Skeletal muscle cell (primary cell): ENCODE data around the gene HDGFL2.

Source experiments
- DNase-seq: peaks from one replicate; pipeline ENCODE4 v3.0.0-alpha.2; 2010; ENCODE audit warnings: low read depth
- H3K4me3 ChIP-seq: 2 replicates; pipeline ENCODE4 v1.5.1; 2011; ENCODE audit warnings: low read depth, mild to moderate bottlenecking, control low read depth, low read length, moderate library complexity

HDGFL2 gene

GRCh38 chr19:4493929-4494690 lies 22.0 kb downstream of the HDGFL2 start:
- no peak overlapping the region for H3K4me3 ChIP-seq
- no peak for DNase-seq

DNA sequence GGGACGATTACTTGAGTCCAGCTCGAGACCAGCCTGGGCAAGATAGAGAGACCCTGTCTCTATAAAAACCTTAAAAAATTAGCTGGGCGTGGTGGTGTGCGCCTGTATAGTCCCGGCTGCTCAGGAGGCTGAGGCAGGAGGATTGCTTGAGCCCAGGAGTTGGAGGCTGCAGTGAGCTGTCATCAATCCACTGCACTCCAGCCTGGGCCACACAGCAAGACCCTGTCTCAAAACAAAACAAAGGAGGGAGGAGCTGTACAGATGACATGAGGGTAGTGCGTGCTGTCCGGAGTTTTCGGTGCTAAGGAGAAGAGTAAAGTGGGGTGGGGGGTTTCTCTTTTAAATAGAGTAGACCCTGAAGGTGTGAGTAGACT lies 22.6 kb downstream of the HDGFL2 start:
- no peak for DNase-seq
- no peak overlapping the region for H3K4me3 ChIP-seq

GRCh38 chr19:4495471-4495870 lies 23.4 kb downstream of the HDGFL2 start:
- DNase-seq, result no peak

GRCh38 chr19:4496304-4496703 lies 24.2 kb downstream of the HDGFL2 start:
- no peak overlapping the region for H3K4me3 ChIP-seq

More at GRCh38 chr19:4495471-4495870, 23.4 kb downstream of the HDGFL2 start:
- H3K4me3 ChIP-seq, result no peak overlapping the region

DNA sequence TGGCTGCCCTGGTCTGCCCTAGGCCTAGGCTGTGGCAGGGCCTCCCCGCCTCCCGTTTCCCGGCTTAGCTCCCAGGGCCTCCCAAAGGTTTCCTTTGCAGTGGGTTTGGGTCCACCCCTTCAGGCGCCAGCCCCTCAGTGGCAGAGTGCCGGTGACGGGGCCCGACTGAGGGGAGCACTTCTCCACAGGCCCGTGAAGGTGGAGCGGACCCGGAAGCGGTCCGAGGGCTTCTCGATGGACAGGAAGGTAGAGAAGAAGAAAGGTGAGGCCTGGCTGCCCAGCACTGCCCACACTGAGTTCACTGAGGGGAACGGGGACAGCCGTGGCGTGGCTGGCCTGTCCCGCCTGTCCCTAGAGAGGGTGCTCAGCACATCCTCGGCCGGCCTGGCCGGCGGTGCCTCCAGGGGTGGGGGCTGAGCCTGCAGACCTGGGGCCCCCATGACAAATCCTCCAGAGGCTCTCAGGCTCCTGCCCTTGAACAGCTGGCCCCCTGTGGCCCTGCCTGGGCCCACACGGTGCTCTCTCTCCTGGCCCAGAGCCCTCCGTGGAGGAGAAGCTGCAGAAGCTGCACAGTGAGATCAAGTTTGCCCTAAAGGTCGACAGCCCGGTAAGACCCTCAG lies 25.8 kb downstream of the HDGFL2 start:
- DNase-seq, result no peak
- no peak overlapping the region for H3K4me3 ChIP-seq

More at GRCh38 chr19:4496304-4496703, 24.2 kb downstream of the HDGFL2 start:
- no peak for DNase-seq

GRCh38 chr19:4498694-4499093 lies 26.6 kb downstream of the HDGFL2 start:
- DNase-seq, result no peak
- H3K4me3 ChIP-seq, result no peak overlapping the region

GRCh38 chr19:4499318-4499717 lies 27.2 kb downstream of the HDGFL2 start:
- no peak for DNase-seq
- H3K4me3 ChIP-seq, result no peak overlapping the region

GRCh38 chr19:4499855-4500254 lies 27.8 kb downstream of the HDGFL2 start:
- H3K4me3 ChIP-seq, result no peak overlapping the region
- DNase-seq, result no peak

GRCh38 chr19:4500841-4501591 lies 28.9 kb downstream of the HDGFL2 start:
- no peak overlapping the region for H3K4me3 ChIP-seq

GRCh38 chr19:4501691-4502090 lies 29.6 kb downstream of the HDGFL2 start:
- no peak for DNase-seq
- no peak overlapping the region for H3K4me3 ChIP-seq

More at GRCh38 chr19:4500841-4501591, 28.9 kb downstream of the HDGFL2 start:
- DNase-seq, result no peak

DNA sequence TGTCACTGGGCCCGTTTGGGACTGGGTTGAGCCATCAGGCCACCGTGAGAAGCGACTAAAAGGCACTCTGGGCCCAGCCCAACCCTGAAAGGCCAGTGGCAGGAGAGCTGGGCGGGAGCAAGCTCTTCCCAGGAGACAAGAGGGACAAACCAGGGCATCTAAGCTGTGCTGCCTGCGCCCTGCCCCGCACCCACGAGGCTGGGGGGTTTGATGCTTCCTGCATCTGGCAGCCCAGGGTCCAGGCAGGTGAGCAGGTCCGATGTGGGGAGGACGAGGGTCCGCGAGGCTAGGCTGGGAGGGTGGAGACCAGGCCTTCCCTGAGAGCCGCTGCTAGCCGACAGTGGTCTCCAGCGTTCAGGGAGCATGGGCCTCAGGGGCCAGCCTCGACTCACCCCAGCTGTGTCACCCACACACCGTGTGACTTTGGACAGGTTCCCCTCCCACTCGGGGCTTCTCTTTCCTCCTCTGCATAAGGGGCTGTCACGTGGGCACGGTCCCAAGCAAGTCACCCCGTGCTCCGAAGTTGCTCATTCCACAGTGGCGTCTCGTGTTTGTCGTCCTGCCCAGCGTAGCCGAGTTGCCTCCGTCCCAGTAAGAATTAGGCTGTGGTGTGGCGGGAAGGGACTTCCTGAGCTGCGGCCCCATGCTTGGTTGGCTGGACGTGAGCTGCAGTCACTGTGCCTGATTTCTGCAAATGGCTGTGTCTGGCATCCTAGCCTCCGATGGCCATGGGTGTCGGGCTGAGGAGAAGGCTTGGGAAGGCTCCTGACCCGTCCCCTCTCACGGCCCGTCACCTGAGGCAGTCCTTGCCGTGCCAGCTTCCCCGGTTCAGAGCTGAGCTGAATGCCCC lies 30.4 kb downstream of the HDGFL2 start:
- no peak overlapping the region for H3K4me3 ChIP-seq
- no peak for DNase-seq

GRCh38 chr19:4503132-4503824 lies 31.2 kb downstream of the HDGFL2 start:
- DNase-seq, result no peak
- H3K4me3 ChIP-seq, result no peak overlapping the region

GRCh38 chr19:4503825-4504170 lies 31.7 kb downstream of the HDGFL2 start:
- H3K4me3 ChIP-seq, result no peak overlapping the region
- DNase-seq, result no peak

DNA sequence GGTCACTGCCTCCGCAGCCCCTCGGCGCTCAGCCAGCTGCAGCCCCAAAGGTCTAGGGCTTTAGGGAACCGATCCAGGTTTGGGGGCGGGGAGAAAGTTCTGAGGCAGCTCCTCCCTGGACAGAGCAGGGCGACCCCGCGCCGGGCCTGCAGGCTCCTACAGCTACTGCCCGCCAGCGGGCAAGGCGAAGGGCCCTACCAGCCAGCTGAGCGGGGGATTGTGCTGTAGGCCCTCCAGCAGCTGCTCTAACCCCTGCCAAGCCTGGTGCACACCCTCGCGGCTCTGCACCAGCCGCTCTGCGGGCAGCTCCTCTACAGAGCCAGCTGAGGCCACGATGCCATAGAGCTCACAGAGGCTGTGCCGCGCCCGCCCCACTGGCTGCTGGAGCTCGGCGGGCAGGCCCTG lies 32.2 kb downstream of the HDGFL2 start:
- no peak overlapping the region for H3K4me3 ChIP-seq
- no peak for DNase-seq

GRCh38 chr19:4504891-4505569 lies 32.9 kb downstream of the HDGFL2 start:
- DNase-seq, result no peak
- H3K4me3 ChIP-seq, result no peak overlapping the region

DNA sequence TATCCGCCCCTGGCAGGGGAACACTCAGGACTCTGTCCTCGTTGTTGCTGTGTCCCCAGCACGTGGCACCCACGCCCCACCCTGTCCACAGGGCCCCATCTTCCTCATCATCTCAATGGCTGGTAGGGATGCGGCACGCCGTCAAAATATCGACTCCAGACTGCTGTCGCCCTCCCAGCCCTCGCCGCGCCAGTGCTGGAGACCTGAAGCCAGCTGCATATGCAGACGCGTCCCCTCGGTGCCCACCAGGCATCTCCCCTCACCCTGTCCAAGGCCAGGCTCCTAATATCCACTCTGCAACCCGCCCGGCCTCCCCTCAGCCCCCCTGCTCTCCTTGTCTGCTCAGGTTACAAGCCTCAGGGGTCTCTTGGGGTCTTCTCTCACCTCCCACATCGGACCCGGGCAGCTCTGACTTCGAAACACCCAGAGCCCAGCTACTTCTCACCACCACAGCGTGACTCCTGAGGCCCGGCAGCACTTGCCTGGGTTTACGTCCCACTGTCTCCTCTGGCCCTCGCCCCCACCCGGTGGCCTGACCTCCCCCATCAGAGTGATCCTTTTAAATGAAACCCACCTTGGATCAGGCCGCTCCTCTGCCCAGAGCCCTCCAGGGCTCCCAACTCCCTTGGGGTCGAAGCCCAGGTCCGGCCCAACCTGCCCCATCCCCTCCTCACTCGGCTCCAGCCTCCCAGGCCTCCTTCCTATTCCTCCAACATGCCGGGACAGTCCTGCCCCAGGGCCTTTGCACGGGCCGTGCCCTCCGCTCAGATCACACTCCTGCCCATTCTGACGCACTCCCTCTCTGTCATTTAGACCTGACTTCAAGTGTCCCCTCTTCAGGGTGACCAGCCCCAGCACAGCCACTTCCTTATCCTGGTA lies 33.7 kb downstream of the HDGFL2 start:
- H3K4me3 ChIP-seq, result no peak overlapping the region
- DNase-seq, result no peak

DNA sequence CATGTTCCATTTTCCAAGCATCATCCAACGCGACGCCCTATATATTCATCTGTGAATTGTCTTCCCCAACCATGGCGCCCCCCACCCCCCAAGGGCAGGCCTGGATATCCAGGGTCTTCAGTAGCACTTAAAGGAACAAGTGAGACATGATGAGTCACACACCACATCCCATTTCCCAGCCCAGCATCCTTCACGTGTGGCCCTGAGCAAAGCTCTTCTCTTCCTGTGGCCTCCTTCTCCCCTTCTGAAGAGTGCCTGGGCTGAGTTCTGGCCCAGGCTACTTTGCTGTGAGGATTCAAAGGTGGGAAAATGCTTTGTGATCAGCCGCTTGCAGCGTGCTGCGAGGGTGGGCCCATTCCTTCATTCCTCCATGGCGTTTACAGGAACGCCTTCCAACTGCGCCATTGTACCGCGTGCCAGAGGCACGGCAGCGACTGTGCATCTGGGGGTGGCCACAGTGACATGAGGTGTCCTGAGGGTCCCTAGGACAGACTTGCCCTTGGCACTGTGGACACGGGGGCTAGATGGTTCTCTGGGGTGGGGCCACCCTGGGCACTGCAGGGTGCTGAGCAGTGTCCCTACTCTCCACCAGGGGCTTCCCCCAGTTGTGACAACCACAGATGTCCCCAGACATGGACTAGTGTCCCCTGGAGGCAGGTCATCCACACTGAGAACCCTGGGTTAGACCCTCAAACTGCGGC lies 34.5 kb downstream of the HDGFL2 start:
- DNase-seq, result no peak
- H3K4me3 ChIP-seq, result no peak overlapping the region
